GM23248 (cell line): ENCODE data around the gene RTN4R. TPM values are rescaled to one million over a fixed set of nuclear protein-coding genes. Genes with fewer than 3 reads are reported as not detected.
"Not testable (repeated sequence)": the region's sequence is repeated elsewhere in the genome, so short reads cannot be mapped to it uniquely, and the experiment has no call there.

Experiments used
- DNase-seq: peaks from one replicate; pipeline ENCODE4 v3.0.0-alpha.2; 2015
- H2AFZ ChIP-seq: fragments of 200-600 bp; sonication (generic); 2 replicates; pipeline ENCODE4 v1.6.1; 2016; ENCODE audit warnings: antibody characterized with exemption
- H3F3A ChIP-seq: fragments of 200-600 bp; sonication (generic); 2 replicates; pipeline ENCODE4 v1.6.1; 2016; ENCODE audit warnings: mild to moderate bottlenecking, antibody characterized with exemption, mixed run types; ENCODE audit not compliant: insufficient read depth
- H3K27ac ChIP-seq: fragments of 200-600 bp; sonication (generic); 2 replicates; pipeline ENCODE4 v1.5.1; 2016; ENCODE audit warnings: mild to moderate bottlenecking
- H3K27me3 ChIP-seq: fragments of 200-600 bp; sonication (generic); replicated peaks from 2 replicates; pipeline ENCODE4 v1.6.1; 2016; ENCODE audit warnings: mild to moderate bottlenecking; ENCODE audit not compliant: insufficient read depth
- H3K36me3 ChIP-seq: fragments of 200-600 bp; sonication (generic); 2 replicates; pipeline ENCODE4 v1.6.1; 2016; ENCODE audit warnings: low read depth, mild to moderate bottlenecking
- H3K4me1 ChIP-seq: fragments of 200-600 bp; sonication (generic); 2 replicates; pipeline ENCODE4 v1.6.1; 2016; ENCODE audit warnings: mild to moderate bottlenecking; ENCODE audit not compliant: insufficient read depth
- H3K4me2 ChIP-seq: fragments of 200-600 bp; sonication (generic); one replicate; pipeline ENCODE4 v1.6.1; 2016; ENCODE audit warnings: mild to moderate bottlenecking; ENCODE audit not compliant: unreplicated experiment
- H3K4me3 ChIP-seq: fragments of 200-600 bp; sonication (generic); 2 replicates; pipeline ENCODE4 v1.5.1; 2016; ENCODE audit warnings: mild to moderate bottlenecking
- H3K79me2 ChIP-seq: fragments of 200-600 bp; sonication (generic); 2 replicates; pipeline ENCODE4 v1.6.1; 2016; ENCODE audit warnings: mild to moderate bottlenecking; ENCODE audit not compliant: insufficient read depth
- H3K9ac ChIP-seq: fragments of 200-600 bp; sonication (generic); 2 replicates; pipeline ENCODE4 v1.6.1; 2016; ENCODE audit warnings: mild to moderate bottlenecking
- H3K9me2 ChIP-seq: fragments of 200-600 bp; sonication (generic); 2 replicates; pipeline ENCODE4 v1.6.1; 2016; ENCODE audit warnings: mixed run types, mild to moderate bottlenecking, moderate library complexity; ENCODE audit not compliant: insufficient read depth
- H3K9me3 ChIP-seq: fragments of 200-600 bp; sonication (generic); one replicate; pipeline ENCODE4 v1.6.1; 2017; ENCODE audit warnings: low read depth
- H4K20me1 ChIP-seq: fragments of 200-600 bp; sonication (generic); 2 replicates; pipeline ENCODE4 v1.6.0; 2016; ENCODE audit not compliant: insufficient read depth
- EZH2 ChIP-seq: fragments of 200-600 bp; sonication (generic); IDR thresholded peaks from 2 replicates; pipeline ENCODE4 v1.6.1; 2018; ENCODE audit warnings: antibody characterized with exemption, mild to moderate bottlenecking; ENCODE audit not compliant: insufficient read depth, poor library complexity, severe bottlenecking
- EZH2phosphoT487 ChIP-seq: fragments of 200-600 bp; sonication (generic); IDR thresholded peaks from 2 replicates; pipeline ENCODE4 v1.6.1; 2018; ENCODE audit warnings: antibody characterized with exemption, moderate library complexity, mild to moderate bottlenecking, low read depth; ENCODE audit not compliant: insufficient read depth
- WGBS, 2 experiments: methylation state at CpG; one replicate each; pipeline ENCODE4 v1.1.6; 2015 to 2017; ENCODE audit warnings: low lambda C conversion rate in 2 of 2, low coverage in 1 of 2; ENCODE audit errors: missing lambda C conversion rate in 2 of 2; 5-methylcytosine and 5-hydroxymethylcytosine counted together
- in situ Hi-C: fragments of 300-500 bp; cut with MboI; formaldehyde crosslinking; loops from 2 replicates; pipeline ENCODE4 v1.15.0; 2020
- polyA plus RNA-seq: library from polyadenylated mRNA; unstranded; fragments of >200 nt; fragmentation: Nextera tagmentation; extraction: Ambion mirVana; gene quantifications from 2 replicates; pipeline ENCODE4 v1.2.1, GENCODE V29; 2016
- total RNA-seq: library from RNA; depleted of rRNA; stranded (reverse); fragments of >200 nt; shearing (Covaris generic); gene quantifications from 2 replicates; pipeline ENCODE4 v1.2.3, GENCODE V29; 2014

RTN4R gene
- total and polyA plus RNA-seq, 2 experiments from 2014 or later = 0.25 TPM; not detected in 1

DNA sequence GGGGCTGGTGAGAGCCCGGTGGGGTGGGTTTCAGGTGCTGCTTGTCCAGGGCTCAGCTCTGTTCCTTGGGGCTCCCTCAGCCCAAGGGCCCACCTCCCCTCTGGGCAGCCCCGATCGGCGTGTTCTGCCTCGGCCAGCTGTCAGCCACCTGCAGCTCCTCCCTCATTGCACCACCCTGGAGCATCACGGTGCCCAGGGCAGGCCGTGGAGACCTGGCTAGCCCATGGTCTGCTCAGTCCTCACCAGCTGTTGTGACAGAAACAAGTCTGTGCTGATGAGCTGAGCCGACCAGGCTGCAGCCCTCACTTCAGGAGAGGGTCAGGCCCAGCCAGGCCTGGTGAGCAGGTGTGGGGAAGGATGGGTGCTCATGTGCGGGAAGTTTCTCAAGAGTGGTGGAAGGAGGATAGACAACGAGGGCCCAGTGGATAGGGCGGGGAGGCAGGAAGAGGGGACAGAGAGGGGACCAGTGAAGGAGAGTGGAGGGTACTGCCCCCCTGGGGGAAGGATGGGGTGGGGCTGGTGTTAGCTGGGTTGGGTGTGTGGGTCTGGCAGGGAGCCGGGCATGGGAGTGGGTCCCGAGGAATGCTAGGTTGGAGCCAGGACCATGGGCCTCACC, 16.5 kb upstream of the RTN4R start:
- Histone ChIP-seq H3K27me3 (no peaks in the 10 kb centered on the region; the same call in 1 of the 2 replicates), H3F3A (no peaks in the 10 kb centered on the region), H3K4me2 (no peak overlapping the region), H3K79me2 (no peaks in the 10 kb centered on the region), H3K4me1 (no peaks in the 10 kb centered on the region), H3K9me3 (no peaks in the 10 kb centered on the region), H3K9me2 (no peaks in the 10 kb centered on the region), H3K36me3 (no peaks in the 10 kb centered on the region), H2AFZ (no peak overlapping the region), H4K20me1 (no peaks in the 10 kb centered on the region), H3K27ac (no peak overlapping the region), H3K4me3 (no peak overlapping the region), H3K9ac (no peak overlapping the region)
- no peak for TF ChIP-seq EZH2
- no peak for TF ChIP-seq EZH2phosphoT487
- in situ Hi-C loops = loop anchor here (5.0 to 25.0 kb wide), 2 partner anchors 127 to 297 kb away; no protein-coding TSS in a partner anchor
- 47 to 53% methylated on average over 13 of the region's 13 CpGs for WGBS, 2 experiments
- no peak for DNase-seq

DNA sequence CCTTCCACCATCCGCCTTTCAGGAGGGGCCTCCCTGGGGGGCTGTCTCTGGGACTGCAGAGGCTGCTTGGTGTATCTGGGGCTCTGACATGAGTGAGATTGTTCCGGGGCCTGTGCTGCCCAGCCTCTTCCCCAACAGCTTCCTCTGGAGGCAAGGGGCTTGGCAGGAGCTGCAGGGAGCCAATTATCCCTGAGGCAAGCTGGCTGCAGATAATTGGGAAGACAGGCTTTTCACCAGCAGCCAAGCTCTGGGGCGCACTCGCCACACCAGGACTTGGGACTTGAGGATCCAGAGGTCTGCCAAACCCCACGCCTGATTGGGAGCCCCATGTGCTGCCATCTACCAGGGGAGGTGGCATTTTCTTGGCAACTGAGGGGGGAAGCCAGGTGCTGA, 15.6 kb upstream of the RTN4R start:
- Histone ChIP-seq H3K9me3 (no peaks in the 10 kb centered on the region), H4K20me1 (no peaks in the 10 kb centered on the region), H2AFZ (no peak overlapping the region), H3K4me2 (no peak overlapping the region), H3F3A (no peaks in the 10 kb centered on the region), H3K4me1 (no peaks in the 10 kb centered on the region), H3K9me2 (no peaks in the 10 kb centered on the region), H3K9ac (no peak overlapping the region), H3K36me3 (no peaks in the 10 kb centered on the region), H3K79me2 (no peaks in the 10 kb centered on the region), H3K27ac (no peak overlapping the region), H3K4me3 (no peak overlapping the region), H3K27me3 (no peaks in the 10 kb centered on the region)
- DNase-seq = no peak
- WGBS, 2 experiments = 49 to 58% methylated on average over 5 of the region's 5 CpGs
- in situ Hi-C loops = loop anchor here (5.0 to 25.0 kb wide), 2 partner anchors 126 to 296 kb away; no protein-coding TSS in a partner anchor
- TF ChIP-seq EZH2 (no peak), EZH2phosphoT487 (no peak)

- no peak for DNase-seq
- H3K9ac ChIP-seq = no peak overlapping the region
- H3F3A ChIP-seq = no peaks in the 10 kb centered on the region
- 61 to 72% methylated on average over 12 to 15 of the region's 15 CpGs for WGBS, 2 experiments
- in situ Hi-C loops = loop anchor here (5.0 to 25.0 kb wide), 2 partner anchors 126 to 296 kb away; no protein-coding TSS in a partner anchor
- H3K27me3 ChIP-seq = no peaks in the 10 kb centered on the region
- no peak overlapping the region for H3K27ac ChIP-seq
- H3K4me3 ChIP-seq = no peak overlapping the region
- H3K4me1 ChIP-seq = no peaks in the 10 kb centered on the region
- no peaks in the 10 kb centered on the region for H3K9me2 ChIP-seq
- H2AFZ ChIP-seq = no peak overlapping the region
- TF ChIP-seq EZH2 = no peak
- no peaks in the 10 kb centered on the region for H3K36me3 ChIP-seq
- no peaks in the 10 kb centered on the region for H3K9me3 ChIP-seq
- no peaks in the 10 kb centered on the region for H3K79me2 ChIP-seq
- H4K20me1 ChIP-seq = no peaks in the 10 kb centered on the region
- no peak overlapping the region for H3K4me2 ChIP-seq
These were observed 15.0 kb upstream of the RTN4R start for GRCh38 chr22:20282901-20283673.

- H3K4me1 ChIP-seq = no peaks in the 10 kb centered on the region
- TF ChIP-seq EZH2phosphoT487 = no peak
- no peak for TF ChIP-seq EZH2
- H2AFZ ChIP-seq = no peak overlapping the region
- no peaks in the 10 kb centered on the region for H3F3A ChIP-seq
- H3K4me2 ChIP-seq = no peak overlapping the region
- no peaks in the 10 kb centered on the region for H3K9me2 ChIP-seq
- H3K9me3 ChIP-seq = no peaks in the 10 kb centered on the region
- no peak overlapping the region for H3K27ac ChIP-seq
- H3K4me3 ChIP-seq = no peak overlapping the region
- no peak for DNase-seq
- H3K79me2 ChIP-seq = no peaks in the 10 kb centered on the region
- H3K27me3 ChIP-seq = no peaks in the 10 kb centered on the region
- 54 to 58% methylated on average over 12 of the region's 12 CpGs for WGBS, 2 experiments
- H3K9ac ChIP-seq = no peak overlapping the region
- no peaks in the 10 kb centered on the region for H3K36me3 ChIP-seq
- no peaks in the 10 kb centered on the region for H4K20me1 ChIP-seq
- in situ Hi-C loops = loop anchor here (5.0 to 25.0 kb wide), 2 partner anchors 125 to 295 kb away; no protein-coding TSS in a partner anchor
These were observed 13.8 kb upstream of the RTN4R start for GRCh38 chr22:20281891-20282290.

- WGBS, 2 experiments = 47 to 67% methylated on average over 4 to 9 of the region's 9 CpGs
- in situ Hi-C loops = loop anchor here (5.0 to 25.0 kb wide), 2 partner anchors 124 to 294 kb away; no protein-coding TSS in a partner anchor
These were observed 13.4 kb upstream of the RTN4R start for GRCh38 chr22:20281473-20281872.

More at GRCh38 chr22:20281473-20281872, 13.4 kb upstream of the RTN4R start:
- H3K79me2 ChIP-seq, H4K20me1 ChIP-seq, H3K4me2 ChIP-seq, H3K9me2 ChIP-seq, H3K4me3 ChIP-seq, H3K36me3 ChIP-seq, H3K9ac ChIP-seq, H3K27ac ChIP-seq, H3F3A ChIP-seq, H3K9me3 ChIP-seq, H2AFZ ChIP-seq, H3K27me3 ChIP-seq, H3K4me1 ChIP-seq, DNase-seq: not testable (repeated sequence)
